ENCODE results near the gene RBM6.

- no peak for TF ChIP-seq CTCF (IDR thresholded peaks at IDR 0.05)
- no peak for TF ChIP-seq POLR2A (IDR thresholded peaks at IDR 0.05)
Observed at GRCh38 chr3:49911124-49911420, 28.9 kb upstream of the RBM6 start.

Measured in body of pancreas (tissue), 4 donors.